Spleen (tissue), 7 donors: Measurements from ENCODE around the gene ZNF469.

Source experiments
- CTCF ChIP-seq, 11 experiments: fragments of 200-600 bp in 7 of 11; fragments of 450-650 bp in 4 of 11; sonication (generic) in 4 of 11; IDR thresholded peaks in 8 of 11; conservative IDR thresholded peaks in 3 of 11; 1 replicate in 7 of 11; 2 replicates in 4 of 11; pipeline versions ENCODE4 v1.4.0 to v1.8.0; 2016 to 2021; ENCODE audit warnings: antibody characterized with exemption in 11 of 11, inconsistent platforms in 4 of 11, mild to moderate bottlenecking in 1 of 11
- POLR2A ChIP-seq, 3 donors: fragments of 450-650 bp; IDR thresholded peaks; one replicate each; pipeline ENCODE4 v1.5.1; 2017; ENCODE audit warnings: antibody characterized with exemption in 3 of 3, mild to moderate bottlenecking in 1 of 3
- POLR2AphosphoS5 ChIP-seq, 3 donors: sonication (generic); formaldehyde crosslinking; IDR thresholded peaks; one replicate each; pipeline ENCODE4 v1.5.1; 2017; ENCODE audit warnings: antibody characterized with exemption in 3 of 3
- donor health status: DM: no; HTN: no; CAD: no; lungs with moderate emphysema.
- donor health status: DM: no; HTN: no; CAD: no.
- donor health status: DM: no; HTN: no; CAD: no.

DNA sequence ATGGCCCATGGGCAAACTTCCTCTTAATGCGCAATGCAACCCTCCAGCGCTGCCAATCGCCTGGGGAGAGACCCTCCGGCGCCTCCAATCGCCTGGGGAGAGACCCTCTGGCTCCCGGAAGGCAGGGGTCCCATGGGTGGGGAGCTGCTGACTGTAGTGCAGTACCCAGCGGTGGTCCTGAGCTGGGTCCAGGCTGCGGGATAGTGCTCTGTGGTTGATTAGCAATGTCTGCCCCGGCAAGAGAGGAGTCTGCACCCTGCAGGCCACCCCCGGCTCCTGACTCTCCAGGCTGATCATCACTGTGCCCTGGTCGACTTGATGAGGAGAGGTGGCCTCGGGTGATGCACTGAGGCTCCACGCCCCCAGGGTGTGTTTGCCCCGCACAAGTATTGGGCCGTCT, 44.6 kb upstream of the ZNF469 start:
- TF ChIP-seq CTCF (IDR thresholded peaks at IDR 0.05 in 8 of 11, conservative IDR thresholded peaks at IDR 0.05 in 3 of 11) (no peak), POLR2A (IDR thresholded peaks at IDR 0.05) (no peak), POLR2AphosphoS5 (IDR thresholded peaks at IDR 0.05) (no peak)
